SU-DHL-6 (cell line): Measurements from ENCODE around the gene XRRA1.

ENCODE experiments used
- EZH2phosphoT487 ChIP-seq: fragments of 200-600 bp; sonication (generic), shearing (Covaris generic); conservative IDR thresholded peaks from 2 replicates; pipeline ENCODE4 v1.6.1; 2018; ENCODE audit warnings: mild to moderate bottlenecking, antibody characterized with exemption, low read length, moderate library complexity, mixed read lengths
- TF ChIP-seq, protein P1 (sequence below): fragments of 200-600 bp; sonication (generic); IDR thresholded peaks from one replicate; pipeline ENCODE4 v1.5.1; 2017; ENCODE audit warnings: antibody characterized with exemption, mild to moderate bottlenecking, low read length, moderate library complexity; ENCODE audit not compliant: insufficient read depth, poor library complexity, severe bottlenecking

DNA sequence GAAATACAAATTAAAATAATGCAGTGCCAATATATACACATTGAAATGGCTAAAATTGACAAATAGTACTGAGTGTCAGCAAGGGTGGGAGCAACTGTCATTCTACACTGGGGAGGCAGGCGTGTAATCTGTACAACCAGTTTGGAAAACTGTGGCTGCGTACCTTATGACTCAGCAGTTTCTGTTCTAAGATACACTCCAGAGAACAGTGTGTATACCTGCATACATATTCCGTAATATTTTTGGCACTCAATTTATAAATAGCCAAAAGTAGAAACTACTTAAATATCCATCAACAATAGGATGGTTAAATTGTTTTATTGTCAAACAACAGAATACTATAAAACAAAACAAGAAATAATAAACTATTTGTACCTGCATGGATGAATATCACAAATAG lies 142.6 kb downstream of the XRRA1 start:
- TF ChIP-seq, protein P1, sequence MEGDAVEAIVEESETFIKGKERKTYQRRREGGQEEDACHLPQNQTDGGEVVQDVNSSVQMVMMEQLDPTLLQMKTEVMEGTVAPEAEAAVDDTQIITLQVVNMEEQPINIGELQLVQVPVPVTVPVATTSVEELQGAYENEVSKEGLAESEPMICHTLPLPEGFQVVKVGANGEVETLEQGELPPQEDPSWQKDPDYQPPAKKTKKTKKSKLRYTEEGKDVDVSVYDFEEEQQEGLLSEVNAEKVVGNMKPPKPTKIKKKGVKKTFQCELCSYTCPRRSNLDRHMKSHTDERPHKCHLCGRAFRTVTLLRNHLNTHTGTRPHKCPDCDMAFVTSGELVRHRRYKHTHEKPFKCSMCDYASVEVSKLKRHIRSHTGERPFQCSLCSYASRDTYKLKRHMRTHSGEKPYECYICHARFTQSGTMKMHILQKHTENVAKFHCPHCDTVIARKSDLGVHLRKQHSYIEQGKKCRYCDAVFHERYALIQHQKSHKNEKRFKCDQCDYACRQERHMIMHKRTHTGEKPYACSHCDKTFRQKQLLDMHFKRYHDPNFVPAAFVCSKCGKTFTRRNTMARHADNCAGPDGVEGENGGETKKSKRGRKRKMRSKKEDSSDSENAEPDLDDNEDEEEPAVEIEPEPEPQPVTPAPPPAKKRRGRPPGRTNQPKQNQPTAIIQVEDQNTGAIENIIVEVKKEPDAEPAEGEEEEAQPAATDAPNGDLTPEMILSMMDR: no peak
- TF ChIP-seq EZH2phosphoT487: no peak
